Ovary (tissue), 9 donors: Measurements from ENCODE around the gene TRIM43B. TPM values are rescaled to one million over a fixed set of nuclear protein-coding genes. Genes with fewer than 3 reads are reported as not detected.
"Not testable (repeated sequence)": the region's sequence is repeated elsewhere in the genome, so short reads cannot be mapped to it uniquely, and the experiment has no call there.

Experiments
- DNase-seq, 5 donors: peaks; one replicate each; pipeline ENCODE4 v3.0.0-alpha.2; 2019 to 2020
- H3K27ac ChIP-seq, 2 donors: fragments of 200-600 bp; one replicate each; pipeline versions ENCODE4 v1.5.1 to v1.8.0; 2019 to 2022
- H3K27me3 ChIP-seq: fragments of 200-600 bp; one replicate; pipeline ENCODE4 v1.8.0; 2022
- H3K36me3 ChIP-seq: fragments of 200-600 bp; sonication (generic); one replicate; pipeline ENCODE4 v1.5.1; 2019
- H3K4me1 ChIP-seq: one replicate; pipeline ENCODE4 v1.8.1; 2013; ENCODE audit warnings: mild to moderate bottlenecking, moderate library complexity; ENCODE audit not compliant: insufficient read depth
- H3K4me3 ChIP-seq: fragments of 200-600 bp; sonication (generic); one replicate; pipeline ENCODE4 v1.5.1; 2017
- H3K9me3 ChIP-seq, 2 donors: fragments of 200-600 bp in 1 of 2; sonication (generic) in 1 of 2; one replicate each; pipeline versions ENCODE4 v1.5.1 to v1.8.1; 2013 to 2019; ENCODE audit warnings: mild to moderate bottlenecking in 1 of 2, moderate library complexity in 1 of 2
- WGBS, 3 donors: extraction: QIAGEN DNeasy Blood & Tissue Kit in 1 of 3; methylation state at CpG; one replicate each; pipeline versions ENCODE4 v1.1.5 to v1.1.7; 2013 to 2017; 5-methylcytosine and 5-hydroxymethylcytosine counted together
- intact Hi-C, 4 donors: fragments of 100-400 bp; cut with DNase I; formaldehyde crosslinking; loops; one replicate each; pipeline versions ENCODE4 v1.11.0 to v1.15.1; 2022 to 2023
- polyA plus RNA-seq, 2 donors: library from polyadenylated mRNA; stranded (reverse); fragments of 200-250 nt in 1 of 2; fragments of 350-450 nt in 1 of 2; fragmentation: Illumina TruSeq in 1 of 2; extraction: RNeasy Lipid Tissue Mini Kit (QIAGEN cat#74804) in 1 of 2; gene quantifications; one replicate each; pipeline ENCODE4 v1.2.3, GENCODE V29; 2013 to 2014
- small RNA-seq: library from RNA; depleted of rRNA; stranded (forward); fragments of <200 nt; gene quantifications from one replicate; pipeline ENCODE3, GENCODE V24; 2016
- total RNA-seq, 7 donors: library from RNA; depleted of rRNA in 2 of 7; stranded (reverse); fragments of >200 nt in 2 of 7; fragmentation: NEBNext Ultra II Directional in 3 of 7; extraction: Animal tissue kit (Norgen Biotek cat#: 25700) in 3 of 7; gene quantifications; one replicate each; pipeline versions ENCODE4 v1.1.0 to v1.2.4, GENCODE V29; 2016 to 2023
- donor health status: DM: no; HTN: no; CAD: no; lungs with moderate emphysema.
- donor health status: DM: no; HTN: no; CAD: no.
- donor health status: Bipolar disorder and iron deficiency.
- donor health status: DM: yes; HTN: yes; CAD: no.
- donor health status: DM: no; HTN: no; CAD: no.
- donor health status: DM: yes; HTN: yes; CAD: no.

Gene TRIM43B
- total and polyA plus RNA-seq, 9 donors, result not detected

DNA sequence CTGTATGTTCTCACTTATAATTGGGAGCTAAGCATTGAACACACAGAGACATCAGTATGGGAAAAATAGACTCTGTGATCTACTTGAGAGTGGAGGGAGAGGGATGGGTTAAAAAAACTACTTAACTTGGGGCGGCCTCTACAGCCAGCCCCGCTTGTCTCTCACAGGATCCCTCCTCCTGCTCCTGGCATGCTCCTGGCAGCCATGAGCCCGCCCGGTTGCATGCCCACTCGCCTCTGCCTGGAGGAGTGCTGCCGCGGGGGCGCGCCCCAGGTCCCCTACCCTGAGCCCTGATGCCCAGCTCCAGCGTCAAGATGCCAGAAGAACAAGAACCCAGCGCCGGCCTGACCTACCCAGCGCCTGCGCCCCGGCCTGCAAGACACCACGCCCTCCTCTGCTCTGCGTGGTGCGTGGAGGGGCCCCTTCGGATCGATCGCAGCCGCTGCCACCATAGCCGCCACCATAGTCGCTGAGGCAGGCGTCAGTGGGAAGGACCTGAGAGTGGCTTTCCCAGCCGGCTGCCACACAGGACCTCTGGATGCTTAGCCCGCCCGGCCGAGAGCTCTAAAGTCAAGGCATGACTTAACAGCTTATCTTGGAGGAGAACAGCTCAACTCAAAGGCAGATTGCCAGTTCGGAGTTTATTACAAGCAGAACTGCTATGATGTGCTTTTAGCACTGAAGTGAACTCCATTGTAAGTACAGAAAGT, 49.2 kb downstream of the TRIM43B start:
- H3K27me3 ChIP-seq, DNase-seq, H3K9me3 ChIP-seq, H3K4me1 ChIP-seq, H3K4me3 ChIP-seq, intact Hi-C loops, H3K27ac ChIP-seq, H3K36me3 ChIP-seq: not testable (repeated sequence)
- no CpG with 5 or more reads among the region's 30 CpGs for WGBS, 3 donors

DNA sequence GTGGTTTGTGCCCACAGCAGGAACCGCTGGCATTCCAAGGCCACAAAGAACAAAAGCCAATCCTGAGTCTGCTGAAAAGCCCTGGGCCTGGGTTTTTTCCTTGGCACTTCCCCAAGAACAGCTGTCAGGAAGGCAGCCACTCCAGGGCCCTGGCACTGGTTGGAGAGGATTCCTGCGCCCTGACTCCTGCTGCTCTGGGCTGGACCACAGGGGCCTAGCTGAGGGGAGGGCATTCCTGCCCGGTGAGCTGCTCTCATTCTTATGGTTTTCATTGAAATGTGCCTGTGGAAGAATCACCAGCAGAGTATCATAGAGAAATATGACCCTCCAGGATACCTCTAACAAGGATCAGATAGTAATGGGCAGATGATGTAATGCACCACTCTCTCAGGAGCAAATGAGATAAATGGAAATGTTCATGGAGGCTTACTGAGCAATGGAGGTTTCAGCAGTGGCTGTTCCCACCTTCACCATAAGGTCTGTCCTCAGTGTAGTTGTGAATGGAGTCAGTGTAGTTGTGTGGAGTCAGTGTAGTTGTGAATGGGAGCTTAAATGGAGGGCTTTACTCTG, 50.0 kb downstream of the TRIM43B start:
- H3K27ac ChIP-seq, intact Hi-C loops, H3K4me1 ChIP-seq, H3K4me3 ChIP-seq, H3K36me3 ChIP-seq, H3K9me3 ChIP-seq, H3K27me3 ChIP-seq: not testable (repeated sequence)
- 64 to 93% methylated on average over 2 of the region's 3 CpGs; no CpG with 5 or more reads in 1 of the 3 donors for WGBS, 3 donors
- peak in 1 of 5 donors; percentile 8 for DNase-seq

DNA sequence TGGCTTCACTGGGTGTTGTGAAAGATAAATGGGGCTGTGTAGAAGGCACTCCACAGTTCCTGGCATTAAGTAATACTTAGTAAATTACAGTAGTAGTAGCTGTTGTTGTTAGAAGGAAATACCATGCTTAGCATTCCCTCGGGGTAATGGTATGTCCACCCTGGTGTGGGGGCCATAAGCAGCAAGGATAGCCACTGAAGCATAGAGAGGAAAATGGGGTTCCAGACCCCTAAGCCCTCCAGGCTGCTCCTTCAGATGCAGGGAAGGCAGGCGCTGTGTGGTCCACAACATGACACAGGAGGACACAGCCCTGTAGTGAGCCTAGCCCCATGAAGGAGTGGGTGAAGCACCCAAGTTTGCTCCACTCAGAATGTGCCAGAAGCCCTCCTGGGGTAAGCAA, 50.6 kb downstream of the TRIM43B start:
- H3K4me3 ChIP-seq, H3K9me3 ChIP-seq, H3K36me3 ChIP-seq, DNase-seq, H3K27me3 ChIP-seq, intact Hi-C loops, H3K4me1 ChIP-seq, H3K27ac ChIP-seq: not testable (repeated sequence)
- WGBS, 3 donors, result 95 to 100% (median 100%) methylated on average over 1 to 2 of the region's 2 CpGs

DNA sequence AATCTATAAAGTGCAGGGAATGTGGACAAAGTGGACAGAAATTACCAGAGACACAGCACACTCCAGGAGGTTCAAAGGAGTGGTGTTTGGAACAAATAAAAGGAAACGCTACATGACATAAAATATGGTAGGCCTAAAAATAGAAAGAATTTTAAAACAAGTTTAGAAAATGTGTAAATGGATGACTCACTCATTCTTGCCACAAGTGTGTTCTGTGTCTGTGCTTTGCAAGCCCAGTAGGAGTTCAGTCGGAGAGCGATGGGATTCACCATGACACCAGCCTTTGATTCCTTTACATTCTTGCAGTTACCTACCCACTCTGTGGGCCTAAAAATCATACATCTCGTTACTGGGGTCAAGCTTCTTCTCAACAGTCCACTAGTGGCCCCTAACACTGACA, 51.2 kb downstream of the TRIM43B start:
- WGBS, 3 donors, result 41 to 67% (median 54%) methylated on average over 1 of the region's 4 CpGs
- H3K4me3 ChIP-seq, H3K27ac ChIP-seq, intact Hi-C loops, H3K9me3 ChIP-seq, H3K36me3 ChIP-seq, H3K4me1 ChIP-seq, H3K27me3 ChIP-seq, DNase-seq: not testable (repeated sequence)

DNA sequence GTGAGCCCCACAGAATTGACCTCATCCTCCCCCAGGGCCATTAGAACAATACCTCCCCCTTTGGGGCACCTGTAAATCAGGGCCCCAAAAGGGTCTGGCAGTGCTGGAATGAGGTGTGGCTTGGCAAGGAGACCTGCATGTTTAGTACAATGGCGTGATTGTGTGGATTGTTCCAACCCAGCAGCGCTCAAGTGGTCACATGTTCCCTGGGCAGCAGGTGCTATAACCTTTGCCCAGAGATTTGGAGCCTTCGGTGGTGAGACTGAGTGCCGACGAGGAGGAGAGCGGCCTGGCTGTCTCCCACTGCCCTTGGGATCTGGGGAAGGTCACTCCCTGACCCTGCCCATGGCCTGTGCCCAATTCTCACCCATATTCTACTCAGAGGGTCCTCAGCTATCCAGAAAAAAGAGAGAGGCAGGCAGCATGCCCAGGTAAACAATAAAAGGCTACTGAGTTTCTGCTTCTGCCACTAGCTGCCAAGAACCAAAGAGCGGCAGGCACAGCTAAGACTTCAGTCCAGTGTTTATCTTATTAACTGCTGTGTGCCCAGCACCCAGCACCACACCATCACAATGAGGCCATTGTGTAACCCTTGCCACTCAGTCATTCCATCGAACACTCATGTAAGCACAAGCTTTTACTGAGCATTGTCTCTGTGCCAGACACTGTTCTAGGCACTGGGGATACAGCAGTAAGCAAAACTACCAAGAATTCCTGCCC, 54.6 kb downstream of the TRIM43B start:
- H3K27ac ChIP-seq, H3K36me3 ChIP-seq, intact Hi-C loops, H3K4me1 ChIP-seq, DNase-seq, H3K27me3 ChIP-seq, H3K4me3 ChIP-seq, H3K9me3 ChIP-seq: not testable (repeated sequence)
- no CpG with 5 or more reads among the region's 8 CpGs for WGBS, 3 donors

DNA sequence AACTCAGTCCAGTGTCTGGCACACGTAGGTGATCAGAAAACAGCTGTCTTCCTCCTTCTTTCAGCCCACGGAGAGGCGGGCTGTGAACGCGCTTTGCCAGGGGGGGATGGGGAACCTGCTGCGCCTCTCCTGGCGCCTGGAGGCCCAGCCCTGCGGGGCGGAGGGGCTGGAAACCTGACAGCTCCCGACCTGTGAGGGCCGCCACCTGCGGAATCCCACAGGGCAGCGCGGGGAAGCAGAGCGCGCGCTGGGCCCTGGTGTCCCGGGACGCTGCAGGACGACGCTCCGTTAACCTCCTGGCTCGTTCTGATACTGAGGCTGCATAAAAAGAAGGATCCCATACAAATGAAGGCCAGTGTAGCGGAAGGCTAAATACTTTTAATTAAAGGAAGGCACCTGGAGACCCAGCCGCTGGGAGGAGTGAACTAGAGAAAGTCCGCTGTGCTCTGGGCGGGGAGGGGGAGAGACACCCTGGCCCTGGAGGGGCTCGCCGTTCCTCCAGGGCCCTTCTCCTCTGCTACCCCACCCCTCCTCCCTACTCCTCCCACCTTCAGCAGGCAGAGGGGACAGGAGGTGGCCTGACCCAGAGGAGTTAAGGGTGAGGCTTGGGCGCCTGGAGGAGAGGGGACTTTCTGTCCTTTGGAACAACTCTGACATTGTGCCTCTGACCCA, 57.2 kb downstream of the TRIM43B start:
- intact Hi-C loops, H3K27me3 ChIP-seq, DNase-seq: not testable (repeated sequence)

More for the DNA sequence above, 57.2 kb downstream of the TRIM43B start:
- 12 to 20% (median 13%) methylated on average over 2 to 13 of the region's 30 CpGs for WGBS, 3 donors
- not testable (repeated sequence) for H3K4me3 ChIP-seq, H3K36me3 ChIP-seq, H3K4me1 ChIP-seq, H3K9me3 ChIP-seq, H3K27ac ChIP-seq

Small RNAs within 50 kb of the gene (small RNA-seq; reads per million reads assigned to genes)
- not detected for gene AC009237.11
- not detected for gene AC133104.2

Other genes with a start within 250 kb of the TRIM43B start
- 1 to 10 TPM in 6 of 7 donors, under 1 TPM in 1; 0.99 to 5.1 (median 3.8) TPM for gene PROM2, start 210.3 kb downstream of the TRIM43B start, total RNA-seq
- gene PROM2, start 210.3 kb downstream of the TRIM43B start, polyA plus RNA-seq, result under 1 TPM; 0.37 to 0.53 TPM
- gene KCNIP3, start 187.4 kb downstream of the TRIM43B start, total RNA-seq, result 10 to 100 TPM in 5 of 7 donors, 1 to 10 TPM in 2; 7.4 to 26.0 (median 16.5) TPM
- 1 to 10 TPM; 2.2 to 9.7 TPM for gene KCNIP3, start 187.4 kb downstream of the TRIM43B start, polyA plus RNA-seq
- gene FAHD2A, start 82.0 kb downstream of the TRIM43B start, total RNA-seq, result 10 to 100 TPM; 15.3 to 33.6 (median 29.2) TPM
- gene FAHD2A, start 82.0 kb downstream of the TRIM43B start, polyA plus RNA-seq, result 10 to 100 TPM; 25.0 to 30.2 TPM
- not detected for gene TRIM43, start 107.2 kb upstream of the TRIM43B start, total RNA-seq
- not detected for gene TRIM43, start 107.2 kb upstream of the TRIM43B start, polyA plus RNA-seq